HL-60 (cell line): Measurements from ENCODE around the gene ZNF253.
A peak's percentile ranks its signal among the peaks of the same experiment; 100 is the strongest.
"Not testable (repeated sequence)": the region's sequence is repeated elsewhere in the genome, so short reads cannot be mapped to it uniquely, and the experiment has no call there.

Experiments
- DNase-seq, 2 experiments: peaks; one replicate each; pipeline ENCODE4 v3.0.0-alpha.2; 2010 to 2020; ENCODE audit warnings: low read depth in 1 of 2, low spot score in 1 of 2
- H3K27ac ChIP-seq: fragments of 250-450 bp; sonication (Bioruptor Pico); replicated peaks from 2 replicates; pipeline ENCODE4 v1.5.1; 2020; ENCODE audit warnings: mild to moderate bottlenecking, moderate library complexity
- H3K27me3 ChIP-seq: fragments of 250-450 bp; sonication (Bioruptor Pico); 2 replicates; pipeline ENCODE4 v1.5.1; 2021; ENCODE audit warnings: mild to moderate bottlenecking, moderate library complexity; ENCODE audit not compliant: insufficient read depth, poor library complexity, severe bottlenecking
- H3K4me3 ChIP-seq: replicated peaks from 2 replicates; pipeline ENCODE4 v1.5.1; 2011; ENCODE audit warnings: mild to moderate bottlenecking, control low read depth, low read length; ENCODE audit not compliant: insufficient read depth
- CTCF ChIP-seq: IDR thresholded peaks from one replicate; pipeline ENCODE4 v1.5.1; 2011; ENCODE audit warnings: low read length, control low read depth, inconsistent platforms; ENCODE audit not compliant: insufficient read depth
- GABPA ChIP-seq: IDR thresholded peaks from 2 replicates; pipeline ENCODE4 v1.6.1; 2012; ENCODE audit warnings: low read depth
- POLR2AphosphoS5 ChIP-seq: IDR thresholded peaks from 2 replicates; pipeline ENCODE4 v1.6.1; 2012; ENCODE audit warnings: low read depth
- REST ChIP-seq: IDR thresholded peaks from 2 replicates; pipeline ENCODE4 v1.6.1; 2012; ENCODE audit warnings: low read depth; ENCODE audit not compliant: insufficient replicate concordance
- SPI1 ChIP-seq: IDR thresholded peaks from 2 replicates; pipeline ENCODE4 v1.6.1; 2012; ENCODE audit warnings: low read depth, mild to moderate bottlenecking, borderline replicate concordance

The ZNF253 gene

GRCh38 chr19:19877724-19878123 is 12.0 kb downstream of the ZNF253 start:
- TF ChIP-seq SPI1 (no peak), POLR2AphosphoS5 (no peak)
- no peaks in the 10 kb centered on the region for H3K27me3 ChIP-seq
- no peak for DNase-seq
- no peak overlapping the region for H3K4me3 ChIP-seq
- H3K27ac ChIP-seq = no peak overlapping the region

- no peak for DNase-seq
- no peak overlapping the region for H3K4me3 ChIP-seq
- TF ChIP-seq GABPA = no peak
- no peak for TF ChIP-seq REST
- TF ChIP-seq CTCF = no peak
- no peak for TF ChIP-seq SPI1
- TF ChIP-seq POLR2AphosphoS5 = no peak
- no peak overlapping the region for H3K27ac ChIP-seq
- H3K27me3 ChIP-seq = no peaks in the 10 kb centered on the region
Observed at GRCh38 chr19:19884583-19884982, 18.9 kb downstream of the ZNF253 start.

GRCh38 chr19:19892055-19892941 is 26.6 kb downstream of the ZNF253 start:
- not testable (repeated sequence) for H3K27ac ChIP-seq, H3K27me3 ChIP-seq, DNase-seq, H3K4me3 ChIP-seq

- peak overlapping the region; percentile 83 for H3K27ac ChIP-seq
- peak in 1 of 2 experiments; percentile 13 for DNase-seq
- TF ChIP-seq CTCF (no peak), REST (no peak), SPI1 (no peak), POLR2AphosphoS5 (no peak), GABPA (no peak)
- H3K27me3 ChIP-seq = no peaks in the 10 kb centered on the region
- H3K4me3 ChIP-seq = no peak overlapping the region
Observed at GRCh38 chr19:19900139-19900728, 34.6 kb downstream of the ZNF253 start.
